NCI-H2196 (cell line): ENCODE results near the gene EME1.
A peak's percentile ranks its signal among the peaks of the same experiment; 100 is the strongest.

Source experiments
- DNase-seq: peaks from one replicate; lab custom pipeline; 2025; ENCODE audit not compliant: unreplicated experiment; lab: John Stamatoyannopoulos, UW

The EME1 gene

GRCh38 chr17:50363217-50364060 is 9.6 kb upstream of the EME1 start:
- peak; percentile 75 for DNase-seq

- DNase-seq = no peak
Measured at GRCh38 chr17:50364061-50364458, 9.0 kb upstream of the EME1 start.

- DNase-seq = no peak
Measured at GRCh38 chr17:50364715-50365114, 8.3 kb upstream of the EME1 start.

GRCh38 chr17:50365165-50365564 is 7.9 kb upstream of the EME1 start:
- DNase-seq = no peak

GRCh38 chr17:50365649-50366393 is 7.2 kb upstream of the EME1 start:
- DNase-seq = no peak

- DNase-seq = no peak
Measured at GRCh38 chr17:50367401-50367800, 5.6 kb upstream of the EME1 start.

- DNase-seq = no peak
Measured at GRCh38 chr17:50370052-50370451, 3.0 kb upstream of the EME1 start.

- no peak for DNase-seq
Measured at GRCh38 chr17:50371526-50371925, 1.5 kb upstream of the EME1 start.

GRCh38 chr17:50372222-50372757 is 739 bp upstream of the EME1 start:
- no peak for DNase-seq

GRCh38 chr17:50373705-50374104 is 676 bp downstream of the EME1 start:
- DNase-seq = no peak

GRCh38 chr17:50375858-50376538 is 3.0 kb downstream of the EME1 start:
- DNase-seq = no peak

GRCh38 chr17:50379351-50380132 is 6.5 kb downstream of the EME1 start:
- no peak for DNase-seq

- no peak for DNase-seq
Measured at GRCh38 chr17:50380369-50381259, 7.6 kb downstream of the EME1 start.

GRCh38 chr17:50381260-50381815 is 8.3 kb downstream of the EME1 start:
- DNase-seq = no peak

- DNase-seq = no peak
Measured at GRCh38 chr17:50381920-50382319, 8.9 kb downstream of the EME1 start.

GRCh38 chr17:50382931-50383330 is 9.9 kb downstream of the EME1 start:
- no peak for DNase-seq

GRCh38 chr17:50386510-50386909 is 13.5 kb downstream of the EME1 start:
- DNase-seq = no peak

- no peak for DNase-seq
Measured at GRCh38 chr17:50388728-50389127, 15.7 kb downstream of the EME1 start.

GRCh38 chr17:50389534-50389933 is 16.5 kb downstream of the EME1 start:
- no peak for DNase-seq
